ENCODE data around the gene CAPS2.

GRCh38 chr12:75257510-75257909 lies 72.6 kb downstream of the CAPS2 start:
- TF ChIP-seq CTCF (IDR thresholded peaks at IDR 0.05) (no peak), POLR2A (IDR thresholded peaks at IDR 0.05) (no peak)
